Forelimb muscle (tissue), 1 donor: ENCODE measurements around the gene EVL. TPM values are rescaled to one million over a fixed set of nuclear protein-coding genes. Genes with fewer than 3 reads are reported as not detected.

ENCODE experiments used
- DNase-seq: peaks from one replicate; pipeline ENCODE4 v3.0.0-alpha.2; 2013; ENCODE audit warnings: low read depth
- polyA plus RNA-seq: library from polyadenylated mRNA; unstranded; fragments of 120-200 nt; gene quantifications from one replicate; pipeline ENCODE4 v1.2.1, GENCODE V29; 2013; ENCODE audit not compliant: insufficient read length

The EVL gene
- polyA plus RNA-seq, 1 donor = 59.9 TPM

GRCh38 chr14:100065942-100066574 lies 836 bp downstream of the EVL start:
- DNase-seq = no peak

DNA sequence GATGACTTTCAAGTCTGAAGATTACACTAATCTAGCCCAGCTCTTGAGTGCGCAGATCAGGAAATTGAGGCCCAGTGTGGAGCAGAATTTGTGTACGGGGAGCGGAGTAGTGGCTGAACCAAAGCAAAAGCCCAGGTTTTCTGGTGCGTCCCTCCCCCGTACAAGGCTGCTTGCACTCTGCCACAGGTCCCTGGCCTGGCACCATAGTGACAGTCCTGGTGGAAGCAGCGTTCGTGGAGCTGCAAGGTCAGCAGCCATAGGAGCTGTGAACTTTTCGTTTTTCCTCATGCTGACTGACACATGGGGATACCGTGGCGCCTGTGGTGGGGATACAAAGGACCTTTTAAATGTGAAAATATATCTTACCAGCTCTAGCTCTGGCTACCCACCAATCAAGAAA lies 1.7 kb downstream of the EVL start:
- no peak for DNase-seq

GRCh38 chr14:100067481-100067880 lies 2.3 kb downstream of the EVL start:
- no peak for DNase-seq

DNA sequence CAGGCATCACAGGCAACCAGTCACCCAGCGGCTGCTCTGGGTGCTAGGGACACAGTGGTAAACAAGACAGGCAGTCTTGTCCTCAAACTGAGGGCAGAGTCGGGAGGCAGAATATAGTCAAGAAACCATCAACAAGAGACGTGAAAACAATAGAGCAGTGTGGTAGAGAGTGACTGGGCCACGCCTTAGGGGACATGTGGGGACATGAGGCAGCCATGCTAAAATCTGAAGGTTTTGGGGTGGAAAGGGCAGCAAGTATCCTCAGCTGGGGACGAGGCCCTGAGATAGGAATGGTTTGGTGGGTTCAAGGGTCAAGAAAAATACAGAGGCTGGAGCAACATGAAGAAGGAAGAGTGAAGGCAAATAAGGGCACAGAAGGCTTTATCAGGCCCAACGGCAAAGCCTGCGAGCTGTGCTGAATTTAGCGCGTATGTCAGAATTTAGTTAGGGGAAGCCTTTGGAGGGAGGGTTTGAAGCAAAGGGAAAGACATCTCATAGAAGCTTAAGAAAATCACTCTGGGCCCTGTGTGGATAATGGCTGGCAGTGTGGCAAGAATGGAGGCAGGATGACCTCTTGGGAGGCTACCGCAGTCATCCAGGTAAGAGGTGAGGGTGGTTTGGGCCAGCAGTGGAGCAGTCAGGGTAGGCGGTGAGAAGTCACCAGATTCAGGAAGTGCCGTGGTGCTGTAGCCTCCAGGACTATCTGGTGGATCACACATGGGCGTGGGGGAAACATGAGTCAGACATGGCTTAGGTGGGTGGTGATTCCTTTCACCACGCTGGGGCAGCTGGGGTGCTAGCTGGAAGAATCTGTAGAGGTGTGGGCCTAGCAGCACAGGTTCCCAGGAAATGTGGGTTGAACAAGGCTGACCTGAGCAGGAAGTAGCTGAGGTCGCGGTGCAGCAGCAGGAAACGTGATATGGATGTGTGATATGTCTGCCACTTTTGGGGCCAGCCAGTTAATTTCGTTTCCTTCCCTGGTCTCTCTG lies 3.0 kb downstream of the EVL start:
- no peak for DNase-seq

- DNase-seq = no peak
Observed at GRCh38 chr14:100069161-100069800, 4.1 kb downstream of the EVL start.

- DNase-seq = no peak
Observed at GRCh38 chr14:100070310-100070709, 5.1 kb downstream of the EVL start.

DNA sequence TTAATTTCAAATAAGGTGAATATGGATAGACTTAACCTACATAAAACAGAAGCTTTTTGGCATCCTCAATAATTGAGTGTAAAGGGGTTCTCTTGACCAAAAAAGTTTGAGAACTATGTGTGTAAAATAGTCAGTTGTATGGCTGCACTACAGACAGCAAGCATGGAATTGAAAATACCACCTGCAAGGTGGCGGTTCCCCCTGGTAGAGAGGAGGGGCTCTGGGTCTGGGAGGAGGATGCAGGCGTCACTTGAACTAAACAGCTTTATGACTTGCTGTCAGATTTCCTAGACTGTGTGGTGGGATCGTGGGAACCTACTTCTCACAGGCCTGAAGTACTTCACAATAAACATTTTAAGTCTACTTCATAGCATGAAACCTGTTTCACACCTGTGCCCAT lies 6.3 kb downstream of the EVL start:
- DNase-seq = no peak

GRCh38 chr14:100072783-100073346 lies 7.6 kb downstream of the EVL start:
- no peak for DNase-seq

GRCh38 chr14:100073576-100074430 lies 8.6 kb downstream of the EVL start:
- DNase-seq = no peak

GRCh38 chr14:100074431-100075100 lies 9.3 kb downstream of the EVL start:
- DNase-seq = no peak

- no peak for DNase-seq
Observed at GRCh38 chr14:100075681-100076080, 10.5 kb downstream of the EVL start.

DNA sequence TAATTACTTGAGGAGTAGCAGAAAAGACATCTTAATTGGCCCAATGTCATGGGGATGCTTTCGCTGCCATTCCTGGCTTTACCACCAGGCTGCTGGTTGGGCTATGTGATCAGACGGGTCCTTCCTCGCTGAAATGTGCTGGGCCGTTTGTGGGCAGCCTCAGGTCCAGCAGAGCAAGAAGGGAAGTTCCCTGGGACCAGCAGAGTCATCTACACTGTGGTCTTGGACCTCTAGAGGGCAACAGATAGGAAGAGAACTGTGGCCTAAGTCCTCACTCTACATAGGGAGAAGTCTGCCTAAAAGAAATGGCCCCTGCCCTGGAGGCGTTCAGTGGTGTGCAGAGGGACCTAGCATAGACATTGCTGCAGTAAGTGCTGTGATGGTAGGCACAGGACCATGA lies 10.9 kb downstream of the EVL start:
- no peak for DNase-seq

GRCh38 chr14:100076606-100077005 lies 11.4 kb downstream of the EVL start:
- DNase-seq = no peak

DNA sequence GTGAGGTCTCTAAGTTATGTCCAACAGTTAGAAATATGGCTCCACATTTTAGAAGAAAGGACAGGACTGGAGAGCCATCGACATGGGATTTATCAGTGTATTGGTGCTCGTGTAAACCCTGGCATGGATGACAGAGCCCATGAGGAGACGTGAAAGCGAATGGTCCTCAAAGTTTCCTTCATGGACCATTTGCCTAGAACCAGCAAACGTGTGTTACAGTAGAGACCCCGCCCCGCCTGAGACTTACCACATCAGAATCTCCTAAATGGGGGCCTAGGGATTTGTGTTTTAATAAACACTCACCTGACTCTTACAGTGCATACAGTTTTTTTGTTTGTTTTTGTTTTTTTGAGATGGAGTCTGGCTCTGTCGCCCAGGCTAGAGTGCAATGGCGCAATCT lies 12.2 kb downstream of the EVL start:
- DNase-seq = no peak

- no peak for DNase-seq
Observed at GRCh38 chr14:100078216-100078803, 13.1 kb downstream of the EVL start.

DNA sequence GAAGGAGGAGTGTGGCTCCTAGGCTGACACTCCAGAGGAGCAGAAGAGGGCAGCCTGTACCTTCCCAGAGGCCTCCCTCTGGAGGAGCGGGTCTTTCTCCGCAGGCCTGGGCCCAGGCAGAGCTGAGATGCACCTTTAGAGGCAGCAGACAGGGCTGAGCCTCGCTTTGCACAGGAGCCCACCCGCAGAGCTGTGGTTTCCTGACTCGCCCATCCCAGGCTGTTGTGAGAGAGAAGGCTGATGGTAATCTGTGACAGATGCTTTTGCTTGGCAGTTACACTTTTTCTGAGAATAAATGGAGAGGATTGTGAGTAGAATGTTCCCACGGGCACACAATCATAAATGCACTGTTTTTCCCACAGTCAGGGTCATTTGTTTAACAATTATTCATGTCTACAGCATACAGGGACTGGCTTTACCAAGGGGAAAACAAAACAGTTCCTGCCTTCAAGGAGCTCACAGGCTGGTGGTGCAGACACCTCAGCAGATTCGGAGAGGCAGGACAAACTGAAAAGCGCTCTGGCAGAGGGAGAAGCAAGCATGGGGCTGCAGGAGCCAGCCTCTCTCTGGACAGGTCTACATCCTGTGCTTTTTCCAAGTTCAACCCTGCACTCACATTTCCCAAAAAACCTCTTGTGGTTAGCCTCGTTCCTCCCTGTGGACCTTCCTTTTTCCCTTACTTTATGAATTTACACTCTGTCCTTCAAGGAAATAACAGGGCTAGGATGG lies 13.9 kb downstream of the EVL start:
- DNase-seq = no peak

GRCh38 chr14:100079726-100080005 lies 14.4 kb downstream of the EVL start:
- no peak for DNase-seq

GRCh38 chr14:100080206-100080605 lies 15.0 kb downstream of the EVL start:
- no peak for DNase-seq

- no peak for DNase-seq
Observed at GRCh38 chr14:100081997-100082625, 16.9 kb downstream of the EVL start.
